Placental pericyte (primary cell): ENCODE data around the gene CBR4. TPM values are rescaled to one million over a fixed set of nuclear protein-coding genes. Genes with fewer than 3 reads are reported as not detected.

ENCODE experiments used
- small RNA-seq: library from RNA; depleted of rRNA; stranded (forward); fragments of <200 nt; gene quantifications from one replicate; pipeline ENCODE3, GENCODE V24; 2012; ENCODE audit warnings: low replicate concordance
- total RNA-seq: library from RNA; depleted of rRNA; stranded (reverse); fragments of >200 nt; gene quantifications from 2 replicates; pipeline ENCODE4 v1.2.3, GENCODE V29; 2012

CBR4 gene
- total RNA-seq = 9.4 and 17.3 TPM in 2 replicates

GRCh38 chr4:169010125-169011023, at the start of gene CBR4:
TSS of gene CBR4 (minus strand) at chr4:169010255. CDS start at chr4:169010089, 166 bp downstream.

Small RNA genes within 50 kb of the gene (small RNA-seq; reads per million reads assigned to genes)
- 5.9 reads per million, percentile 90 among the genes with 10 or more reads in this experiment for gene RNY4P17
